Activated T-helper 1 cell treated with anti-CD3 and anti-CD28 coated beads, Interleukin-12 subunit alpha, Interleukin-12 subunit beta, Interleukin-2, Interleukin-4 antibody, amounts not matched to agents 30 ng/mL and 10 ng/mL and 1 ng/mL, durations not matched to agents 14 hours and 24 hours and 36 hours (primary cell): ENCODE measurements around the gene ZNF232. TPM values are rescaled to one million over a fixed set of nuclear protein-coding genes. Genes with fewer than 3 reads are reported as not detected.
A peak's percentile ranks its signal among the peaks of the same experiment; 100 is the strongest.
"Not testable (repeated sequence)": the region's sequence is repeated elsewhere in the genome, so short reads cannot be mapped to it uniquely, and the experiment has no call there.

Experiments
- DNase-seq: peaks from one replicate; pipeline ENCODE4 v3.0.0; 2021; ENCODE audit warnings: low spot score
- H3K27ac Mint-ChIP-seq: one replicate; pipeline ENCODE4 v1.8.0; 2021; ENCODE audit warnings: mild to moderate bottlenecking, mixed read lengths
- H3K27me3 Mint-ChIP-seq: one replicate; pipeline ENCODE4 v1.8.0; 2022; ENCODE audit warnings: mild to moderate bottlenecking, moderate library complexity, mixed read lengths; ENCODE audit not compliant: insufficient read depth
- H3K36me3 Mint-ChIP-seq: one replicate; pipeline ENCODE4 v1.8.0; 2021; ENCODE audit warnings: low read depth, mixed read lengths
- H3K4me1 Mint-ChIP-seq: one replicate; pipeline ENCODE4 v1.8.0; 2021; ENCODE audit warnings: low read depth, mixed read lengths
- H3K4me3 Mint-ChIP-seq: one replicate; pipeline ENCODE4 v1.8.0; 2021; ENCODE audit warnings: mild to moderate bottlenecking, moderate library complexity, mixed read lengths
- H3K9me3 Mint-ChIP-seq: one replicate; pipeline ENCODE4 v1.8.0; 2021; ENCODE audit warnings: mixed read lengths
- intact Hi-C: fragments of 100-400 bp; cut with micrococcal nuclease; formaldehyde crosslinking; loops from one replicate; pipeline ENCODE4 v1.15.1; 2024
- total RNA-seq: library from RNA; stranded (reverse); gene quantifications from 2 replicates; pipeline ENCODE4 v1.2.3, GENCODE V29; 2022

Gene ZNF232
- total RNA-seq, 1 donor from 2014 or later = 17.3 TPM

DNA sequence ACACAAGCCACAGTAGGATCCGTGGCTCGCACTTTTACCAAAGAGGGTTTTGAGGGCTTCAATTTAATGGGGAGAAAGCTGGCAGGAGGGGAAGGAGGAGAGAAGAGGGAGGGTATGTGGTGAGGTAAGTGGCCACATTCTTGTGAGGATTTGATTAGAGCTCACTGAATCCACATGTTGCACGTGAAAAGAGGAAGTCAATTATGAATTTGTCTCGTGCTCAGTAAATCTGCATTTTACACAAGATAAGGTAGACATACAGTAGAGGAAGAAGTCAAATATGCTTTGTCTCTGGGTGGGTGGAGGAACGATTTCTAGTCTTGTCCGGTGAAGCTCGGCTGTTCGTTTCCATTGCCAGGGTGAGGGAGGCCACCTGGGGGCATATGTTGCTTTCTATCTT is 862 bp downstream of the ZNF232 start:
- Mint-ChIP-seq H3K4me3 (peak overlapping the region; percentile 86), H3K27ac (peak overlapping the region; percentile 66), H3K36me3 (peaks cover 54% of the 10 kb centered on the region), H3K27me3 (peaks cover 2% of the 10 kb centered on the region), H3K4me1 (peaks cover 13% of the 10 kb centered on the region), H3K9me3 (peaks cover 34% of the 10 kb centered on the region)
- intact Hi-C loops = loop anchor here (1.0 to 10.0 kb wide), 5 partner anchors 33 to 376 kb away; partner anchors contain the start of genes C1QBP, DERL2, MIS12 and RABEP1
- DNase-seq = no peak

- Mint-ChIP-seq H3K4me1 (no peaks in the 10 kb centered on the region), H3K27ac (no peak overlapping the region), H3K9me3 (peaks cover 53% of the 10 kb centered on the region), H3K27me3 (peaks cover 7% of the 10 kb centered on the region), H3K36me3 (peaks cover 9% of the 10 kb centered on the region), H3K4me3 (no peak overlapping the region)
- intact Hi-C loops = no loop called here
- DNase-seq = no peak
These were observed 10.8 kb downstream of the ZNF232 start for GRCh38 chr17:5100832-5101231.

- no peaks in the 10 kb centered on the region for H3K36me3 Mint-ChIP-seq
- no peaks in the 10 kb centered on the region for H3K4me1 Mint-ChIP-seq
- H3K9me3 Mint-ChIP-seq = peaks cover 59% of the 10 kb centered on the region
- peaks cover 7% of the 10 kb centered on the region for H3K27me3 Mint-ChIP-seq
- no peak overlapping the region for H3K27ac Mint-ChIP-seq
- DNase-seq = no peak
- intact Hi-C loops = loop anchor here (5.0 kb wide), 1 partner anchor 78 kb away; no protein-coding TSS in a partner anchor
- no peak overlapping the region for H3K4me3 Mint-ChIP-seq
These were observed 12.4 kb downstream of the ZNF232 start for GRCh38 chr17:5099271-5099670.

GRCh38 chr17:5097101-5097834 is 14.4 kb downstream of the ZNF232 start:
- Mint-ChIP-seq H3K27me3 (peaks cover 7% of the 10 kb centered on the region), H3K36me3 (peaks cover 5% of the 10 kb centered on the region), H3K4me1 (no peaks in the 10 kb centered on the region), H3K27ac (no peak overlapping the region), H3K4me3 (no peak overlapping the region), H3K9me3 (peaks cover 67% of the 10 kb centered on the region)
- intact Hi-C loops = loop anchor here (5.0 kb wide), 1 partner anchor 80 kb away; no protein-coding TSS in a partner anchor
- no peak for DNase-seq

DNA sequence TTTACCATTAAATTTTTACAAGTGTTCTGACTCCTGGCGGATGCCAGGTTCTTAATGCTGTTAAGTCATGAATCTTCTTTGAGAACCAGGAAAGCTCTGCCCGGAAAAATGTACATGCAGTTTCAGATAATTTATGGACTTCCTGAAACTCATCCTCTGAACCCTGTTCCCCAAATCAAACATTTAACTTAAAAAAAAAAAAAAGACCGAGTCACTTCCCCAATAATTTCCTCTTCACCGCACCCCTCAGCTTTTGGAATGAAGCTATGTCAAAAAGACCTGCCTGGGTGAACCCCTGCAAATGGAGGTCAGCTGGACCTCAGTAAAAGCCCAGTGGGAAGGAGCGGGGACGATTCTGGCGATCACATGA is 15.0 kb downstream of the ZNF232 start:
- no peak for DNase-seq
- no peak overlapping the region for H3K4me3 Mint-ChIP-seq
- peaks cover 71% of the 10 kb centered on the region for H3K9me3 Mint-ChIP-seq
- no peak overlapping the region for H3K27ac Mint-ChIP-seq
- no peaks in the 10 kb centered on the region for H3K4me1 Mint-ChIP-seq
- intact Hi-C loops = loop anchor here (5.0 kb wide), 1 partner anchor 81 kb away; no protein-coding TSS in a partner anchor
- H3K36me3 Mint-ChIP-seq = peaks cover 10% of the 10 kb centered on the region
- peaks cover 7% of the 10 kb centered on the region for H3K27me3 Mint-ChIP-seq

GRCh38 chr17:5092218-5093010 is 19.3 kb downstream of the ZNF232 start:
- H3K9me3 Mint-ChIP-seq = peaks cover 85% of the 10 kb centered on the region

GRCh38 chr17:5080591-5080990 is 31.1 kb downstream of the ZNF232 start:
- Mint-ChIP-seq H3K27me3 (peaks cover under 1% of the 10 kb centered on the region), H3K4me1 (peaks cover 17% of the 10 kb centered on the region), H3K4me3 (no peak overlapping the region), H3K27ac (no peak overlapping the region), H3K9me3 (peaks cover 44% of the 10 kb centered on the region), H3K36me3 (peaks cover 27% of the 10 kb centered on the region)
- DNase-seq = no peak
- intact Hi-C loops = no loop called here

More at GRCh38 chr17:5092218-5093010, 19.3 kb downstream of the ZNF232 start:
- intact Hi-C loops = no loop called here
- no peak overlapping the region for H3K27ac Mint-ChIP-seq
- H3K4me1 Mint-ChIP-seq = no peaks in the 10 kb centered on the region
- DNase-seq = no peak
- peaks cover 32% of the 10 kb centered on the region for H3K36me3 Mint-ChIP-seq
- no peak overlapping the region for H3K4me3 Mint-ChIP-seq
- peaks cover 7% of the 10 kb centered on the region for H3K27me3 Mint-ChIP-seq

- DNase-seq = peak; percentile 72
- intact Hi-C loops = loop anchor here (1.0 to 5.0 kb wide), 3 partner anchors 33 to 113 kb away; partner anchors contain the start of genes ZNF232 and ZNF594
- peaks cover 17% of the 10 kb centered on the region for H3K4me1 Mint-ChIP-seq
- H3K27ac Mint-ChIP-seq = peak within 1 kb of the TSS; percentile 86
- H3K9me3 Mint-ChIP-seq = peaks cover 29% of the 10 kb centered on the region
- peaks cover 2% of the 10 kb centered on the region for H3K27me3 Mint-ChIP-seq
- H3K36me3 Mint-ChIP-seq = peaks cover 19% of the 10 kb centered on the region
- peak within 1 kb of the TSS; percentile 81 for H3K4me3 Mint-ChIP-seq
These were observed 33.3 kb downstream of the ZNF232 start, which contains the start of gene ZFP3 for GRCh38 chr17:5078106-5079028. ZFP3 (plus strand) TSS chr17:5078467; CDS start chr17:5091505, 13,038 bp downstream.

DNA sequence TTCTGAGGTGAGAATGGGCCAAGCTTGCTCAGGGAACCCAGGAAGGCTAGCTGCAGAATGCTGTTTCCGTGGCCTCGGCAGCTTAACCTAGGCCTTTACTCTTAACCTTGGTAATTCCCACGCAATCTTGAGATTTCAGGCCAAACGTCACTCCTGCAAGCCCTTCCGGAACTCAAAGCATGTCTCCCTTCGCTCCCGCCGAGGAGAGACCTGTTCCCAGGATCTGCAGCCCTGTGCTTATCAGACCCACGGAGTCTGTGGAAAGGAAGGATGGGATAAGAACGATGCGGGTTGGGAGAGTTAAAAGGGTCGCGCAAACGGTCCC is 33.9 kb downstream of the ZNF232 start:
- peaks cover 25% of the 10 kb centered on the region for H3K9me3 Mint-ChIP-seq
- H3K27ac Mint-ChIP-seq = peak overlapping the region; percentile 86
- intact Hi-C loops = loop anchor here (1.0 to 5.0 kb wide), 3 partner anchors 34 to 114 kb away; partner anchors contain the start of genes ZNF232 and ZNF594
- peak overlapping the region; percentile 81 for H3K4me3 Mint-ChIP-seq
- DNase-seq = no peak
- peaks cover 16% of the 10 kb centered on the region for H3K36me3 Mint-ChIP-seq
- peaks cover 2% of the 10 kb centered on the region for H3K27me3 Mint-ChIP-seq
- H3K4me1 Mint-ChIP-seq = peaks cover 17% of the 10 kb centered on the region

GRCh38 chr17:5077275-5077674 is 34.4 kb downstream of the ZNF232 start:
- not testable (repeated sequence) for H3K27me3 Mint-ChIP-seq
- intact Hi-C loops = loop anchor here (5.0 kb wide), 1 partner anchor 45 kb away; no protein-coding TSS in a partner anchor

GRCh38 chr17:5075472-5075871 is 36.2 kb downstream of the ZNF232 start:
- H3K27me3 Mint-ChIP-seq, H3K36me3 Mint-ChIP-seq, DNase-seq, H3K27ac Mint-ChIP-seq: not testable (repeated sequence)
- intact Hi-C loops = loop anchor here (5.0 kb wide), 1 partner anchor 43 kb away; no protein-coding TSS in a partner anchor
- H3K4me1 Mint-ChIP-seq = peaks cover 17% of the 10 kb centered on the region
- peak overlapping the region; percentile 5 for H3K4me3 Mint-ChIP-seq
- peaks cover 15% of the 10 kb centered on the region for H3K9me3 Mint-ChIP-seq

More at GRCh38 chr17:5077275-5077674, 34.4 kb downstream of the ZNF232 start:
- DNase-seq = not testable (repeated sequence)
- H3K36me3 Mint-ChIP-seq = peaks cover 15% of the 10 kb centered on the region
- H3K27ac Mint-ChIP-seq = peak overlapping the region; percentile 86
- peak overlapping the region; percentile 81 for H3K4me3 Mint-ChIP-seq
- H3K9me3 Mint-ChIP-seq = peaks cover 23% of the 10 kb centered on the region
- peaks cover 17% of the 10 kb centered on the region for H3K4me1 Mint-ChIP-seq

DNA sequence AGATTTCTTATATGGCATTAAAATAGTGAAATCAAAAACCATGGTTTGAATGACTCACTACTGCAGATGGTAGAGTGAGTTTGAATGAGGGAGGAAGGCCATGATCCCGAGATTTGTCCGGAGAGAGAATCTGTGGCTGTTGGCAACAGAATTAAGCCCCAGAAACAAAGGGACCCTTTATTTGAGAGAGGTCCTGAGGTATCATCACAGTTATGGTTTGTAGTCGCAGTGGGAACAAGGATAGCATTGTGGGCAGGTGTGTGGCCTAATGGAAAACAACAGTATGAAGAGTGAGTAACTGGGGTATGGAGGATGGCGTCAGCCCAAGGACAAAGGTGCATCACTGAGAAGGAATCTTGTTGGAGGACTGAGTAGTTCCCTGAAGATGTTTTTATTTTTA is 42.0 kb downstream of the ZNF232 start:
- H3K27ac Mint-ChIP-seq = no peak overlapping the region
- DNase-seq = no peak
- no peaks in the 10 kb centered on the region for H3K9me3 Mint-ChIP-seq
- no peaks in the 10 kb centered on the region for H3K36me3 Mint-ChIP-seq
- peaks cover 1% of the 10 kb centered on the region for H3K27me3 Mint-ChIP-seq
- no peak overlapping the region for H3K4me3 Mint-ChIP-seq
- H3K4me1 Mint-ChIP-seq = no peaks in the 10 kb centered on the region
- intact Hi-C loops = no loop called here
